T-helper 1 cell treated with Interleukin-12 subunit alpha and Interleukin-12 subunit beta and Interleukin-4 antibody, amounts not matched to agents 30 μg/mL and 1 μg/mL, for 36 hours (primary cell): ENCODE measurements around the gene SRSF1.

Source experiments
- H3K27ac Mint-ChIP-seq: one replicate; pipeline ENCODE4 v1.8.0; 2021; ENCODE audit warnings: mild to moderate bottlenecking, mixed read lengths
- H3K27me3 Mint-ChIP-seq: one replicate; pipeline ENCODE4 v1.8.0; 2021; ENCODE audit warnings: low read depth, mixed read lengths
- H3K36me3 Mint-ChIP-seq: one replicate; pipeline ENCODE4 v1.8.0; 2021; ENCODE audit warnings: low read depth, mixed read lengths
- H3K4me1 Mint-ChIP-seq: one replicate; pipeline ENCODE4 v1.8.0; 2021; ENCODE audit warnings: low read depth, mixed read lengths
- H3K4me3 Mint-ChIP-seq: one replicate; pipeline ENCODE4 v1.8.0; 2021; ENCODE audit warnings: mild to moderate bottlenecking, moderate library complexity, mixed read lengths
- H3K9me3 Mint-ChIP-seq: one replicate; pipeline ENCODE4 v1.8.0; 2021; ENCODE audit warnings: mixed read lengths

Gene SRSF1

GRCh38 chr17:57955183-57955931 is 51.7 kb downstream of the SRSF1 start, which contains the start of gene CUEDC1:
Gene CUEDC1 (minus strand): TSS chr17:57955412. CDS start chr17:57885564, 69,848 bp downstream.
- H3K4me1 Mint-ChIP-seq = peaks cover 25% of the 10 kb centered on the region
- peak within 1 kb of the TSS; percentile 63 for H3K4me3 Mint-ChIP-seq
- peaks cover 63% of the 10 kb centered on the region for H3K27me3 Mint-ChIP-seq
- H3K36me3 Mint-ChIP-seq = no peaks in the 10 kb centered on the region
- no peak within 1 kb of the TSS for H3K27ac Mint-ChIP-seq
- no peaks in the 10 kb centered on the region for H3K9me3 Mint-ChIP-seq

DNA sequence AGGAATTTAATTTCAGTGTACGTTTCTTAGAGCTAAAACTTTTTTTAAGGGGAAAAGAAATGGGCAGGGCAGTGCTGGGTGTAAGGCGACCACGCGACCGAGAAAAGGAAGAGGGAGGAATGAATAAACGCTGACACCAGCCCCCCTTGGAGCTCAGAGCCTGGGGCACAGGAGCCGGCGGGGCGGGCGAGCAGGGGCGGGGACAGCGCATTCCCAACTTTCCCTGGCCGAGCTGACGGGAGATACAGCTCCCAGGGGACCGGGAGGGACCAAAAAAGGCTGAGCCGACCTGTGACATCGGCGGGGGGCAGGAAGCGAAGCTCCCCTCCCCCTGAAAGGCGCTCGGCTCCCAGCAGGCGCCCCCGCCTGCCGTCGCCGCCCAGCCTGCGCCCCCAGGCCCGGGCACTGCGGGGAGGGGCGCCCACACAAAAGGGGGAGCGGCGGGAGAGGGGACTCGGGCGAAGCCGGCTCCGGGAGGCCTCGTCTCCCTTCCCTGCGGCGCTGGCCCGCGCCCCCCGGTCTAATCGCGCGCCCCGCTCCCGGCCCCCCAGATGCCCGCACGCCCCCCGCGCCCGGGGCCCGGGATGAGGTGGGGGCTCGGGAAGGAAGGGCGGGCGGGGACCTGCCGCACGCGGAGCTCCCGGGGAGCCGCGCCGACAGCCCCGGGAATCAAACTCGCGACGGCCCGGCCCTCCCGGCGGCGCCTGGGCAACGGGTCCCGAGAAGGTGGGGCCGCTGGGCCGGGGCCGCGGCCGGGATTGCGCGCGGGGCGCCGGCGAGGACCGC is 52.5 kb downstream of the SRSF1 start:
- H3K36me3 Mint-ChIP-seq = no peaks in the 10 kb centered on the region
- H3K27me3 Mint-ChIP-seq = peaks cover 60% of the 10 kb centered on the region
- peak overlapping the region; percentile 62 for H3K4me3 Mint-ChIP-seq
- H3K9me3 Mint-ChIP-seq = no peaks in the 10 kb centered on the region
- H3K27ac Mint-ChIP-seq = no peak overlapping the region
- peaks cover 30% of the 10 kb centered on the region for H3K4me1 Mint-ChIP-seq

DNA sequence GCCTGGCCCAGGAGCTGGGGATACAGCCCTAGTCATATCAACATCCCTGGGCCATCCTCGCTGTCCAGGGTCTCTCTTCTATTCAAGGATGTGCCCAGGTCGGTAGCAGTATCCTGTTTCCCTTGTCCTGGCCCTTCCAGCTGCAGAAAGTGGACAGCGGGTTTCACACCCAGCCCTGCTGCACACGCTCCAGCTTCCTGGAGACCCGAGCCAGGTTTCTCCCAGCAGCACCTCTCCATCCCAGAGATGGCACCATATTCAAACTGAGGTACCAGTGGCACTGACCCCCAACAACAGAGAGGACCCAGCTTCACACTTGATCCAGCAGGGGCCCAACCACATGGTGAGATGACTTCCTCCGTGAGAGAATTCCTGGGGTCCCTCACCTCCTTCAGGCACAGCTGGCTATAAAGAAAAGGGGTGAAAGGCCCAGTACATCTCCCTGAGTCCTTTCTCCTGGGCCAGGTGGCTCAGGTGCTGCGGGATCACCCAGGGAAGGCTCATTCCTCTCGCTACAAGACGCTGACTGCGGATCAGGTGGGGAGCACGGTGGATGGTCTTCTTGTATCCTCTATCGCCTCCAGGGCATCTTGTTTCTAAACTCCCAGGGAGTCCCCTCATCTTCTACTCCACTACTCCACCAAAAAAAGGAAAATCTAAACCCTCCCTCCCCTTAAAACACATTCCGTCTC is 53.2 kb downstream of the SRSF1 start:
- Mint-ChIP-seq H3K27me3 (peaks cover 56% of the 10 kb centered on the region), H3K4me1 (peaks cover 34% of the 10 kb centered on the region), H3K4me3 (peak overlapping the region; percentile 62), H3K36me3 (no peaks in the 10 kb centered on the region), H3K9me3 (no peaks in the 10 kb centered on the region), H3K27ac (no peak overlapping the region)
